Activated CD8-positive, alpha-beta T cell treated with anti-CD3 and anti-CD28 coated beads for 36 hours (primary cell): Measurements from ENCODE around the gene JAGN1. TPM values are rescaled to one million over a fixed set of nuclear protein-coding genes. Genes with fewer than 3 reads are reported as not detected.
A peak's percentile ranks its signal among the peaks of the same experiment; 100 is the strongest.
"Not testable (repeated sequence)": the region's sequence is repeated elsewhere in the genome, so short reads cannot be mapped to it uniquely, and the experiment has no call there.

Source experiments
- ATAC-seq: fragments of 200-7000 bp; cut with Tn5 transposase; one replicate; pipeline ENCODE4 v1.10.0; 2021; ENCODE audit warnings: mild to moderate bottlenecking, moderate library complexity
- CTCF ChIA-PET: fragments of 350-600 bp; sonication (Branson Sonifier 250); formaldehyde crosslinking; loops from one replicate; lab custom pipeline; 2021; ENCODE audit warnings: antibody characterized with exemption; lab: Charles Lee
- POLR2A ChIA-PET: fragments of 350-600 bp; sonication (Branson Sonifier 250); formaldehyde crosslinking; loops from one replicate; lab custom pipeline; 2021; ENCODE audit warnings: antibody characterized with exemption; lab: Charles Lee
- DNase-seq: peaks from one replicate; pipeline ENCODE4 v3.0.0-alpha.2; 2020
- H3K27ac Mint-ChIP-seq: one replicate; pipeline ENCODE4 v1.8.0; 2021; ENCODE audit warnings: mild to moderate bottlenecking, mixed read lengths
- H3K27me3 Mint-ChIP-seq: one replicate; pipeline ENCODE4 v1.8.0; 2021; ENCODE audit warnings: mixed read lengths
- H3K36me3 Mint-ChIP-seq: one replicate; pipeline ENCODE4 v1.8.0; 2021; ENCODE audit warnings: low read depth, mixed read lengths
- H3K4me1 Mint-ChIP-seq: one replicate; pipeline ENCODE4 v1.8.0; 2021; ENCODE audit warnings: low read depth, mixed read lengths
- H3K4me3 Mint-ChIP-seq: one replicate; pipeline ENCODE4 v1.8.0; 2021; ENCODE audit warnings: mild to moderate bottlenecking, moderate library complexity, mixed read lengths
- H3K9me3 Mint-ChIP-seq: one replicate; pipeline ENCODE4 v1.8.0; 2021; ENCODE audit warnings: mixed read lengths
- intact Hi-C: fragments of 100-400 bp; cut with micrococcal nuclease; formaldehyde crosslinking; loops from one replicate; pipeline ENCODE4 v1.10.0; 2022
- total RNA-seq, 2 experiments: library from RNA; stranded (reverse); gene quantifications; one replicate each; pipeline ENCODE4 v1.2.3, GENCODE V29; 2021
- TF ChIP-seq, protein P1 (sequence below): fragments of 200-600 bp; IDR thresholded peaks from one replicate; pipeline ENCODE4 v1.8.0; 2022; ENCODE audit warnings: antibody characterized with exemption, mild to moderate bottlenecking

The JAGN1 gene
- total RNA-seq, 2 experiments from 2014 or later, result 29.7 to 30.3 TPM

DNA sequence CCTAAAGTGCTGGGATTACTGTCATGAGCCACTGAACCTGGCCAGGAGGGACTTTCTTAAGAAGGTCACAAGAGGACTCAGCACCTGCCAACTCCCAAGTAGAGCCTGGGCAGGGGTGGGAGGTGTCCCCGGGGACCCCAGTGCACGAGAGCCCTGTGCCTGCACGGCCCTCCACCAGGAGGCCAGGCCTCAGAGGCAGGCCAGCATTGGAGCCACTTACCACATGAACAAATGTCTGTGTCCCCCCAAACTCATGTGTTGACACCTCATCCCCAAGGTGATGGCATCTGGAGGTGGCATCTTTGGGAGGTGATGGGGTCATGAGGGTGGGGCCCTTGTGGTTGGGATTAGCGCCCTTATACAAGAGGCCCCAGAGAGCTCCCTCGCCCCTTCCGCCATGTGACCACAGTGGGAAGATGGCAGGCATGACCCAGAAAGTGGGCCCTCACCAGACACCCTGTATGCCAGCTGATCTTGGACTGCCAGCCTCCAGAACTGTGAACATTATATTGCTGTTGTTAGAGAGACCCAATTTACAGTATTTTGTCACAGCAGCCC, 43.4 kb upstream of the JAGN1 start:
- ATAC-seq (no peak), DNase-seq (no peak)
- Mint-ChIP-seq H3K9me3 (no peaks in the 10 kb centered on the region), H3K36me3 (peaks cover 9% of the 10 kb centered on the region), H3K4me1 (peaks cover 19% of the 10 kb centered on the region), H3K27ac (no peak overlapping the region), H3K27me3 (no peaks in the 10 kb centered on the region), H3K4me3 (no peak overlapping the region)
- ChIA-PET CTCF (interaction anchor here (1.1 to 1.7 kb wide), 2 partner anchors 85 to 99 kb away, joined by 3 to 10 read pairs; no protein-coding TSS in a partner anchor), POLR2A (interaction anchor here (0.6 kb wide), 1 partner anchor 17 kb away, joined by 3 read pairs; no protein-coding TSS in a partner anchor)
- TF ChIP-seq, protein P1, sequence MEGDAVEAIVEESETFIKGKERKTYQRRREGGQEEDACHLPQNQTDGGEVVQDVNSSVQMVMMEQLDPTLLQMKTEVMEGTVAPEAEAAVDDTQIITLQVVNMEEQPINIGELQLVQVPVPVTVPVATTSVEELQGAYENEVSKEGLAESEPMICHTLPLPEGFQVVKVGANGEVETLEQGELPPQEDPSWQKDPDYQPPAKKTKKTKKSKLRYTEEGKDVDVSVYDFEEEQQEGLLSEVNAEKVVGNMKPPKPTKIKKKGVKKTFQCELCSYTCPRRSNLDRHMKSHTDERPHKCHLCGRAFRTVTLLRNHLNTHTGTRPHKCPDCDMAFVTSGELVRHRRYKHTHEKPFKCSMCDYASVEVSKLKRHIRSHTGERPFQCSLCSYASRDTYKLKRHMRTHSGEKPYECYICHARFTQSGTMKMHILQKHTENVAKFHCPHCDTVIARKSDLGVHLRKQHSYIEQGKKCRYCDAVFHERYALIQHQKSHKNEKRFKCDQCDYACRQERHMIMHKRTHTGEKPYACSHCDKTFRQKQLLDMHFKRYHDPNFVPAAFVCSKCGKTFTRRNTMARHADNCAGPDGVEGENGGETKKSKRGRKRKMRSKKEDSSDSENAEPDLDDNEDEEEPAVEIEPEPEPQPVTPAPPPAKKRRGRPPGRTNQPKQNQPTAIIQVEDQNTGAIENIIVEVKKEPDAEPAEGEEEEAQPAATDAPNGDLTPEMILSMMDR, result no peak
- intact Hi-C loops, result loop anchor here (5.0 kb wide), 1 partner anchor 85 kb away; the partner anchor contains the start of gene CRELD1

GRCh38 chr3:9847870-9848269, 42.5 kb upstream of the JAGN1 start:
- H3K36me3 Mint-ChIP-seq, H3K4me3 Mint-ChIP-seq, DNase-seq, POLR2A ChIA-PET, ATAC-seq, H3K27me3 Mint-ChIP-seq, H3K9me3 Mint-ChIP-seq, H3K27ac Mint-ChIP-seq: not testable (repeated sequence)
- intact Hi-C loops, result loop anchor here (5.0 kb wide), 1 partner anchor 84 kb away; the partner anchor contains the start of gene CRELD1
- CTCF ChIA-PET, result interaction anchor here (1.1 to 2.7 kb wide), 4 partner anchors 36 to 98 kb away, joined by 3 to 21 read pairs (median 6); partner anchors contain the start of genes CRELD1 and JAGN1
- H3K4me1 Mint-ChIP-seq, result peaks cover 13% of the 10 kb centered on the region

DNA sequence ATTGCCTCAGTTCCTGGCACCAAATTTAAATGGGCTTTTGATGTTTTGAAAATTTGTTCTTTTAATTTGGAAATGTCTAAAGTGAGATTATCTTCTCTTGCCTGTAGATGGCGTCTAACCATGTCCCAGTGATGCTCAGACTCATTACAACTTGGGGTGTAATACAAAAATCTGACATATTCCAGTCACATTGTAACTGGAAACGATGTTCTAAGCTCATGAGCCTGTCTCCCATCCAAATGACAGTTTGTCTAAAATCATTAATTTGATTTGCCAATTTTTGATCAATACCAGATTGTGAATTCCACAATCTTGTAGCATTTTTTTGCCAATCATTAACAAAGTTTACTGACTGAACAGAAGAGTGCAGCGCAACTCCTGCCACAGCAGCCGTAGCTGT, 41.5 kb upstream of the JAGN1 start:
- ATAC-seq, POLR2A ChIA-PET, H3K36me3 Mint-ChIP-seq, H3K4me3 Mint-ChIP-seq, H3K9me3 Mint-ChIP-seq, H3K27ac Mint-ChIP-seq, H3K27me3 Mint-ChIP-seq: not testable (repeated sequence)
- DNase-seq, result peak; percentile 13
- TF ChIP-seq, protein P1, result peak; percentile 65
- CTCF ChIA-PET, result interaction anchor here (0.6 to 2.7 kb wide), 8 partner anchors 18 to 86 kb away, joined by 3 to 21 read pairs (median 4); partner anchors contain the start of genes CRELD1 and JAGN1
- H3K4me1 Mint-ChIP-seq, result peaks cover 13% of the 10 kb centered on the region
- intact Hi-C loops, result loop anchor here (5.0 kb wide), 1 partner anchor 83 kb away; the partner anchor contains the start of gene CRELD1

- H3K36me3 Mint-ChIP-seq, DNase-seq, H3K4me1 Mint-ChIP-seq, intact Hi-C loops, POLR2A ChIA-PET, CTCF ChIA-PET, ATAC-seq, H3K27ac Mint-ChIP-seq, H3K9me3 Mint-ChIP-seq, H3K4me3 Mint-ChIP-seq, H3K27me3 Mint-ChIP-seq: not testable (repeated sequence)
These were observed 39.0 kb upstream of the JAGN1 start for GRCh38 chr3:9851383-9851782.

DNA sequence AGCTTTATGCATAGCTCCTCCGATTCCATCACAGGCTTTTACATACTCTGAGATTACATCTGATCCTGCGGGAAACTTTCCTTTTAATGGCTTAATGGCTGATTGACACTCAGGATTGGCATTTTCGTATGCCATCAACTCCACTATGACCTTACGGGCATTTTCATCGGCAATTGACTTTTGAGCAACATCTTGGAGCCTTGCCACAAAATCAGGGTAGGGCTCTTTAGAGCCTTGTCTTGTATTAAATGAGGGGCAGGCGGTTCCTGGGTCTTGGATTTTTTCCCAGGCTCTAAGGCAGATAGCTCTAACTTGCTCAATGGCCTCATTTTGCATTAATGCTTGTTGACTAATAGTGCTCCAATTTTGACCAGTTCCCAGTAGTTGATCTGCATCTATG, 38.5 kb upstream of the JAGN1 start:
- intact Hi-C loops, H3K27ac Mint-ChIP-seq, H3K9me3 Mint-ChIP-seq, H3K4me1 Mint-ChIP-seq, DNase-seq, ATAC-seq, H3K36me3 Mint-ChIP-seq, H3K27me3 Mint-ChIP-seq, H3K4me3 Mint-ChIP-seq, POLR2A ChIA-PET: not testable (repeated sequence)
- CTCF ChIA-PET, result interaction anchor here (1.2 kb wide), 1 partner anchor 25 kb away, joined by 3 read pairs; no protein-coding TSS in a partner anchor

DNA sequence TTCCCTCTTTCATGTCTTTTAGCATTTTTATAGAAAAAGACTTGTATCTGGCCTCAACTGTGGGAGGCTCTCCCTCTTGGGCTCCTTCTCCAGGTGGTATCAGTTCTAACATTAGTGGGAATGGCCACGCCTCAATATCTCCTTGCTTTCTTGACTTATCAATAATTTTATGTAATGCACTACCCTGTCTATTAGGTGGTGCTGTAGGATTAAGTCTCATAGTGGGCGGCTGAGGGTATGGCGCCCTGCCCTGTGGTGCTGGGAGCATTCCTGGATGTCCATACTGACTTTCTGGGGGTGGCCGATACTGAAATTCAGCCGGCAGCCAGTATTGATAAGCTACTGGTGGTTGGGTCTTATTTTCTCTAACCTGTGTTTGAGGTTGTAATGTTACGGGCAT, 37.9 kb upstream of the JAGN1 start:
- intact Hi-C loops, result no loop called here
- ATAC-seq, result no peak
- H3K27me3 Mint-ChIP-seq, result no peaks in the 10 kb centered on the region
- DNase-seq, result no peak
- H3K4me3 Mint-ChIP-seq, result no peak overlapping the region
- POLR2A ChIA-PET, result no interaction called here
- H3K27ac Mint-ChIP-seq, result no peak overlapping the region
- H3K4me1 Mint-ChIP-seq, result peaks cover 3% of the 10 kb centered on the region
- TF ChIP-seq, protein P1, result no peak
- CTCF ChIA-PET, result interaction anchor here (1.2 to 1.6 kb wide), 2 partner anchors 24 to 79 kb away, joined by 3 to 4 read pairs; no protein-coding TSS in a partner anchor
- H3K9me3 Mint-ChIP-seq, result no peaks in the 10 kb centered on the region
- no peaks in the 10 kb centered on the region for H3K36me3 Mint-ChIP-seq

- H3K27ac Mint-ChIP-seq, ATAC-seq, H3K4me3 Mint-ChIP-seq, intact Hi-C loops, POLR2A ChIA-PET, DNase-seq, H3K27me3 Mint-ChIP-seq, H3K4me1 Mint-ChIP-seq, H3K9me3 Mint-ChIP-seq, H3K36me3 Mint-ChIP-seq: not testable (repeated sequence)
- CTCF ChIA-PET, result interaction anchor here (0.7 to 0.9 kb wide), 2 partner anchors 9 to 351 kb away, joined by 3 read pairs; no protein-coding TSS in a partner anchor
These were observed 36.0 kb upstream of the JAGN1 start for GRCh38 chr3:9854291-9854940.
